ENCODE measurements around the gene HDDC3. TPM values are rescaled to one million over a fixed set of nuclear protein-coding genes. Genes with fewer than 3 reads are reported as not detected.

HDDC3 gene
- total RNA-seq, 1 experiment from 2014 or later = 21.6 TPM

GRCh38 chr15:90941038-90941437 lies 8.7 kb upstream of the HDDC3 start:
- no peak overlapping the region for H3K27ac Mint-ChIP-seq (ENCODE audit: unreplicated experiment)

GRCh38 chr15:90939756-90940155 lies 7.4 kb upstream of the HDDC3 start:
- peaks cover 63% of the 10 kb centered on the region for H3K36me3 Mint-ChIP-seq (ENCODE audit: insufficient read depth, unreplicated experiment)
- H3K4me1 ChIP-seq = 0 out of 2 replicates have a peak, but pooled peaks cover 3% of the 10 kb centered on the region
- peaks cover 9% of the 10 kb centered on the region for H3K4me1 Mint-ChIP-seq (ENCODE audit: low read depth, unreplicated experiment)
- no peaks in the 10 kb centered on the region for H3K9me3 ChIP-seq
- DNase-seq = no peak
- TF ChIP-seq CTCF (IDR thresholded peaks at IDR 0.05; ENCODE audit: insufficient read depth in 1 of 2, low read depth in 1 of 2, low read length in 1 of 2, severe bottlenecking in 1 of 2, unreplicated experiment in 1 of 2) = no peak
- H3K9me3 Mint-ChIP-seq (ENCODE audit: unreplicated experiment) = no peaks in the 10 kb centered on the region
- no TSS peak for BruUV-seq (replicated peaks)
- no peak overlapping the region for H3K4me3 Mint-ChIP-seq (ENCODE audit: unreplicated experiment)
- intact Hi-C loops (cut with micrococcal nuclease; ENCODE audit: unreplicated experiment) = loop anchor here (10.0 kb wide), 1 partner anchor 335 kb away; no protein-coding TSS in a partner anchor
- POLR2A ChIA-PET = interaction anchor here (1.4 kb wide), 1 partner anchor 14 kb away, joined by 3 read pairs; the partner anchor contains the start of gene RCCD1
- no peak overlapping the region for H3K27ac Mint-ChIP-seq (ENCODE audit: unreplicated experiment)
- CTCF ChIA-PET = no interaction called here
- H3K27me3 ChIP-seq (replicated peaks; ENCODE audit: control insufficient read depth, insufficient read depth, low read length) = no peaks in the 10 kb centered on the region
- H3K36me3 ChIP-seq (ENCODE audit: control insufficient read depth, insufficient read depth, low read length) = peaks cover 2% of the 10 kb centered on the region; the same call in 1 of the 2 replicates
- H3K27me3 Mint-ChIP-seq (ENCODE audit: insufficient read depth, unreplicated experiment) = no peaks in the 10 kb centered on the region
- no peak overlapping the region for H3K4me3 ChIP-seq (ENCODE audit: low read depth, low read length)

More at GRCh38 chr15:90941038-90941437, 8.7 kb upstream of the HDDC3 start:
- no TSS peak for BruUV-seq (replicated peaks)
- no peak for TF ChIP-seq CTCF (IDR thresholded peaks at IDR 0.05; ENCODE audit: insufficient read depth in 1 of 2, low read depth in 1 of 2, low read length in 1 of 2, severe bottlenecking in 1 of 2, unreplicated experiment in 1 of 2)
- Mint-ChIP-seq H3K36me3 (ENCODE audit: insufficient read depth, unreplicated experiment) (peaks cover 64% of the 10 kb centered on the region), H3K4me3 (ENCODE audit: unreplicated experiment) (no peak overlapping the region), H3K27me3 (ENCODE audit: insufficient read depth, unreplicated experiment) (no peaks in the 10 kb centered on the region), H3K9me3 (ENCODE audit: unreplicated experiment) (no peaks in the 10 kb centered on the region), H3K4me1 (ENCODE audit: low read depth, unreplicated experiment) (peaks cover 5% of the 10 kb centered on the region)
- Histone ChIP-seq H3K36me3 (ENCODE audit: control insufficient read depth, insufficient read depth, low read length) (peaks cover 2% of the 10 kb centered on the region; the same call in 1 of the 2 replicates), H3K4me3 (ENCODE audit: low read depth, low read length) (no peak overlapping the region), H3K4me1 (0 out of 2 replicates have a peak, but pooled peaks cover 2% of the 10 kb centered on the region), H3K27me3 (replicated peaks; ENCODE audit: control insufficient read depth, insufficient read depth, low read length) (no peaks in the 10 kb centered on the region), H3K9me3 (no peaks in the 10 kb centered on the region)
- POLR2A ChIA-PET = no interaction called here
- CTCF ChIA-PET = no interaction called here
- intact Hi-C loops (cut with micrococcal nuclease; ENCODE audit: unreplicated experiment) = no loop called here
- DNase-seq = no peak

GRCh38 chr15:90938261-90938660 lies 5.9 kb upstream of the HDDC3 start:
- Histone ChIP-seq H3K4me3 (ENCODE audit: low read depth, low read length) (no peak overlapping the region), H3K27me3 (replicated peaks; ENCODE audit: control insufficient read depth, insufficient read depth, low read length) (no peaks in the 10 kb centered on the region; the same call in 1 of the 2 replicates), H3K9me3 (no peaks in the 10 kb centered on the region), H3K4me1 (0 out of 2 replicates have a peak, but pooled peaks cover 3% of the 10 kb centered on the region), H3K36me3 (ENCODE audit: control insufficient read depth, insufficient read depth, low read length) (peaks cover 2% of the 10 kb centered on the region; the same call in 1 of the 2 replicates)
- no TSS peak for BruUV-seq (replicated peaks)
- H3K4me3 Mint-ChIP-seq (ENCODE audit: unreplicated experiment) = no peak overlapping the region
- intact Hi-C loops (cut with micrococcal nuclease; ENCODE audit: unreplicated experiment) = loop anchor here (10.0 kb wide), 1 partner anchor 337 kb away; no protein-coding TSS in a partner anchor
- peaks cover 16% of the 10 kb centered on the region for H3K4me1 Mint-ChIP-seq (ENCODE audit: low read depth, unreplicated experiment)
- POLR2A ChIA-PET = no interaction called here
- CTCF ChIA-PET = no interaction called here
- H3K9me3 Mint-ChIP-seq (ENCODE audit: unreplicated experiment) = no peaks in the 10 kb centered on the region
- TF ChIP-seq CTCF (IDR thresholded peaks at IDR 0.05; ENCODE audit: insufficient read depth in 1 of 2, low read depth in 1 of 2, low read length in 1 of 2, severe bottlenecking in 1 of 2, unreplicated experiment in 1 of 2) = no peak
- no peak for DNase-seq
- H3K27ac Mint-ChIP-seq (ENCODE audit: unreplicated experiment) = no peak overlapping the region
- H3K36me3 Mint-ChIP-seq (ENCODE audit: insufficient read depth, unreplicated experiment) = peaks cover 64% of the 10 kb centered on the region
- no peaks in the 10 kb centered on the region for H3K27me3 Mint-ChIP-seq (ENCODE audit: insufficient read depth, unreplicated experiment)
